GM12875 (cell line): ENCODE data around the gene SLC37A4.

Experiments
- H3K4me3 ChIP-seq: one replicate; pipeline ENCODE4 v1.5.1; 2011; ENCODE audit warnings: low read depth, low read length, control low read depth
- TF ChIP-seq, protein P1 (sequence below): IDR thresholded peaks from 2 replicates; pipeline ENCODE4 v1.5.1; 2011; ENCODE audit warnings: low read depth, mild to moderate bottlenecking, control low read depth, inconsistent platforms, low read length, moderate library complexity, borderline replicate concordance; ENCODE audit not compliant: insufficient read depth

Gene SLC37A4

DNA sequence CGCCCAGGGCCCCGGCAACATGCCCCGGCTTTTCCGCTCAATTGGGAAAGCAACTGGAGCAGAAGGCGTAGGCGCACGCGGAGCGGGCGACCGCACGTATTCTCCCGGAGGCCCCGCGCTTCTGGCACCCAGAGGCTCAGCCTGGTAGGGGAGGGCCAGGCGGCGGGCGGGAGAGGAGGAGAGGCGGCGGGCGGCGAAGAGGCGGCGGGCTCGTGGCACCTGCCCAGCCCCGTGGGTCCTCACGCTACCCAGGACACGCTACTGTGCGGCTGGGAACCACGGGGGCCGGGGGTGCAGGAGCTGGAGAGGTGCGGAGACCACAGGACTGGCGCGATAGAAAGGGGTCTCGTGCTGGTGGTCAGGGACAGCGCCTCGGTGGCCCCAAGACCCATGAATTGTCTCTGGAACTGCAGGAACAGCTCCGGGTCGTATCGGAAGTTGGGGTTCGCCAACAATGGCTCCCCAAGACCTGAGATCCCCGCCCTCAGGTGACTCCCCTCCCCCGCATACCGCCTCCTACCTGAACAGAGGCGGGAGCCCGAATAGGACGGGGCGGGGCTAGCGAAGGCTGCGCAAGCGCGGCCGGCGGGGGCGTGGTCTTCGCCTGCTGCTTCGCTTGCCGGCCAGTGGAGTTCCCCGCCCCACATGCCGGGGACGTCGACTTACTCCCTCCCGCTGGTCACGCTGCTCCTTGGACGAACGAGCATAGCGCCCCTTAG, at the start of gene SLC37A4:
Gene SLC37A4, minus strand, starts transcription at position 549 of the 719 bp plus-strand sequence.
- peak within 1 kb of the TSS; percentile 97 for H3K4me3 ChIP-seq
- TF ChIP-seq, protein P1, sequence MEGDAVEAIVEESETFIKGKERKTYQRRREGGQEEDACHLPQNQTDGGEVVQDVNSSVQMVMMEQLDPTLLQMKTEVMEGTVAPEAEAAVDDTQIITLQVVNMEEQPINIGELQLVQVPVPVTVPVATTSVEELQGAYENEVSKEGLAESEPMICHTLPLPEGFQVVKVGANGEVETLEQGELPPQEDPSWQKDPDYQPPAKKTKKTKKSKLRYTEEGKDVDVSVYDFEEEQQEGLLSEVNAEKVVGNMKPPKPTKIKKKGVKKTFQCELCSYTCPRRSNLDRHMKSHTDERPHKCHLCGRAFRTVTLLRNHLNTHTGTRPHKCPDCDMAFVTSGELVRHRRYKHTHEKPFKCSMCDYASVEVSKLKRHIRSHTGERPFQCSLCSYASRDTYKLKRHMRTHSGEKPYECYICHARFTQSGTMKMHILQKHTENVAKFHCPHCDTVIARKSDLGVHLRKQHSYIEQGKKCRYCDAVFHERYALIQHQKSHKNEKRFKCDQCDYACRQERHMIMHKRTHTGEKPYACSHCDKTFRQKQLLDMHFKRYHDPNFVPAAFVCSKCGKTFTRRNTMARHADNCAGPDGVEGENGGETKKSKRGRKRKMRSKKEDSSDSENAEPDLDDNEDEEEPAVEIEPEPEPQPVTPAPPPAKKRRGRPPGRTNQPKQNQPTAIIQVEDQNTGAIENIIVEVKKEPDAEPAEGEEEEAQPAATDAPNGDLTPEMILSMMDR: peak; percentile 91

DNA sequence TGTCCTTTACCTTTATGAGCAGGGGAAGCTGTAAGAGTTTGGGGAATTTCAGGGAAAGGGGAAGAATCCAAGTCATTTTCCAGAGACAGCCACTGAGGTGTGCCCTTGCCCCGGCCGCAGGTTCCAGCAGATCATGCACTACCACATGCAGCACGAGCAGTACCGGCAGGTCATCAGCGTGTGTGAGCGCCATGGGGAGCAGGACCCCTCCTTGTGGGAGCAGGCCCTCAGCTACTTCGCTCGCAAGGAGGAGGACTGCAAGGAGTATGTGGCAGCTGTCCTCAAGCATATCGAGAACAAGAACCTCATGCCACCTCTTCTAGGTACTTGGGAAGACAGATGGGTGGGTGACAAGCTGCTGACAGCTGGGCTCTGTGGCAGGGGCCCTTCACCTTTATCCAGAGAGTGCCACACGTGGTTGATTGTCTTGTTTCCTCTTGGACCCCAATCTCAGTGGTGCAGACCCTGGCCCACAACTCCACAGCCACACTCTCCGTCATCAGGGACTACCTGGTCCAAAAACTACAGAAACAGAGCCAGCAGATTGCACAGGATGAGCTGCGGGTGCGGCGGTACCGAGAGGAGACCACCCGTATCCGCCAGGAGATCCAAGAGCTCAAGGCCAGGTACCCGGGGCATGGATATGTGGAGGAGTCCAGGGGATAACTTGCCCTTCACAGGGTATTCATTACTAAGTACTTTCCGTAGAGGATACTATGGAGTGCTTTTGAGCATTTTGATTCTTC, 48.2 kb upstream of the SLC37A4 start:
- H3K4me3 ChIP-seq: no peak overlapping the region

DNA sequence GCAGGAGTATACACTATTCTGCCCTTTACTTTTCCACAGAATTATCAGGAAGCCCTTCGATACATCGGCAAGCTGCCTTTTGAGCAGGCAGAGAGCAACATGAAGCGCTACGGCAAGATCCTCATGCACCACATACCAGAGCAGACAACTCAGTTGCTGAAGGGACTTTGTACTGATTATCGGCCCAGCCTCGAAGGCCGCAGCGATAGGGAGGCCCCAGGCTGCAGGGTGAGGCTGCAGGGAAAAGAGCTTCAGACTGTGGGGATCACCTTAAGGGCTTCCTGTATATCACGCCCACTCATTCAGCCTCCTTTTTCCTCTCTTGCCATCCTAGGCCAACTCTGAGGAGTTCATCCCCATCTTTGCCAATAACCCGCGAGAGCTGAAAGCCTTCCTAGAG, 47.2 kb upstream of the SLC37A4 start:
- H3K4me3 ChIP-seq: no peak overlapping the region
- TF ChIP-seq, protein P1: no peak

More for the DNA sequence above, 48.2 kb upstream of the SLC37A4 start:
- TF ChIP-seq, protein P1: no peak

GRCh38 chr11:119067371-119068222, 36.9 kb upstream of the SLC37A4 start, which contains the start of gene VPS11:
TSS of gene VPS11 (plus strand) at chr11:119067818. CDS start at chr11:119067824, 6 bp downstream.
- peak within 1 kb of the TSS; percentile 76 for H3K4me3 ChIP-seq
- TF ChIP-seq, protein P1: no peak

DNA sequence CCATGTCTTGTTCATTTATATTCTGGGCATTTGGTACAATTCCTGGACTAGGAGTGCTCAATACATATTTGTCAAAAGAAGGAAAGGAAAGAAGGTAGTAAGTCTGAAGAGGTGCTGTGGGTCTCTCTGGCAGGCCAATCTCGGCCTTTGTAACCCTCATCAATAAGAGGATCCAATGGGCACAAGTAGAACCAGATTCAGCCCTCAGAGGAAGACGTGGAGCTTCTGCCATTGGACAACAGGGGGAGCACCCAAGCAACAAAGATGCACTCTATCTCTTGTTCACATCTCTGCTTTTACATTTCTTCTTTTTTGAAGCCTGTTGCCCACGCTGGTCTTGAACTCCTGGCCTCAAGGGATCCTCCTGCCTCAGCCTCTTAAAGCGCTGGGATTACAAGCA, 34.7 kb upstream of the SLC37A4 start:
- no peak overlapping the region for H3K4me3 ChIP-seq
- TF ChIP-seq, protein P1: peak; percentile 72

DNA sequence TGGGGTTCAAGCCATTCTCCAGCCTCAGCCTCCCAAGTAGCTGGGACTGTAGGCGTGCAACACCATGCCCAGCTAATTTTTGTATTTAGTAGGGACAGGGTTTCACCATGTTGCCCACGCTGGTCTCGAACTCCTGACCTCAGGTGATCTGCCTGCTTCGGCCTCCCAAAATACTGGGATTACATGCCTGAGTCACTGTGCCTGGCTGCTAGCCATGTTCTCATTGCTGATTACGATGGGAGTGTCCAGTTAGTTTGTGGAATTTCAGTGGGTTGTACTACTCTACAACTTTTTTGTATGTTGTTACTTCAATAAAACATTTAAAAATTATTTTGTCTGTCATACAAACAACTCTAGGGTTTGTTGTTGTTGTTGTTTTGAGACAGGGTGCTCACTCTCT, 32.1 kb upstream of the SLC37A4 start:
- TF ChIP-seq, protein P1: no peak

More for the DNA sequence above, 32.1 kb upstream of the SLC37A4 start:
- H3K4me3 ChIP-seq: no peak overlapping the region
